ENCODE data around the gene HAUS3. TPM values are rescaled to one million over a fixed set of nuclear protein-coding genes. Genes with fewer than 3 reads are reported as not detected.

Gene HAUS3
- total and polyA plus RNA-seq, 2 of the 13 experiments (the other 11 are each of a cell fraction or from before 2014, with no cell fraction given): 3.9 to 12.6 TPM

- no TSS peak for BruUV-seq (replicated peaks)
- Histone ChIP-seq H3K79me2 (ENCODE audit: insufficient read depth, low read length) (peaks cover 1% of the 10 kb centered on the region), H3K4me2 (ENCODE audit: low read depth, low read length) (no peak overlapping the region), H2AFZ (ENCODE audit: low read length) (no peak overlapping the region), H3K4me3 (replicated peaks in 1 of 3; ENCODE audit: insufficient read depth in 1 of 3, low read depth in 2 of 3, low read length in 3 of 3) (no peak overlapping the region), H3K27me3 (ENCODE audit: control insufficient read depth in 1 of 2, insufficient read depth in 2 of 2, low read length in 2 of 2) (no peaks in the 10 kb centered on the region), H3K9me3 (ENCODE audit: low read length) (no peaks in the 10 kb centered on the region), H4K20me1 (ENCODE audit: insufficient read depth, low read length) (no peaks in the 10 kb centered on the region), H3K36me3 (replicated peaks in 1 of 2; ENCODE audit: control insufficient read depth in 1 of 2, insufficient read depth in 2 of 2, low read length in 2 of 2) (peaks cover 0 to 4% of the 10 kb centered on the region in 2 experiments; a peak in 2 of 5 replicates), H3K27ac (ENCODE audit: extremely low read length, insufficient read depth, low read length) (no peak overlapping the region), H3K9ac (ENCODE audit: insufficient read depth, low read depth, low read length) (no peak overlapping the region), H3K4me1 (ENCODE audit: insufficient read depth, low read length) (peaks cover 34% of the 10 kb centered on the region)
- in situ Hi-C loops (cut with HindIII; ENCODE audit: extremely low pct_ligation_motif_present, low pct_unique_long_range_greater_than_20kb): no loop called here
- intact Hi-C loops (cut with micrococcal nuclease; ENCODE audit: unreplicated experiment): loop anchor here (10.0 kb wide), 1 partner anchor 218 kb away; the partner anchor contains the start of gene RNF4
- DNase-seq (ENCODE audit: low spot score) (no peak), ATAC-seq (no peak), FAIRE-seq (no peak)
- ChIA-PET POLR2A (no interaction called here), CTCF (ENCODE audit: low intra/inter-chr PET ratio, low total read pairs) (no interaction called here)
- WGBS (ENCODE audit: low lambda C conversion rate): 84% methylated on average over 11 of the region's 19 CpGs
- TF ChIP-seq AGO1 (IDR thresholded peaks at IDR 0.05; ENCODE audit: low read depth, low read length, poor library complexity, severe bottlenecking) (peak; percentile 63), MAFG (CRISPR knock-in tag; IDR thresholded peaks at IDR 0.05) (no peak), ZHX1 (CRISPR knock-in tag; IDR thresholded peaks at IDR 0.05; ENCODE audit: low read depth) (no peak), ZNF484 (CRISPR knock-in tag; IDR thresholded peaks at IDR 0.05; ENCODE audit: borderline replicate concordance, low read depth) (no peak), RBM22 (optimal IDR thresholded peaks at IDR 0.05; ENCODE audit: low read length) (peak; percentile 10), POLR2G (IDR thresholded peaks at IDR 0.05; ENCODE audit: low read depth, low read length) (0 out of 2 replicates have a peak, but pooled peaks have one; percentile 15), AGO2 (optimal IDR thresholded peaks at IDR 0.05; ENCODE audit: low read depth, low read length) (peak; percentile 3), ZNF639 (CRISPR knock-in tag; conservative IDR thresholded peaks at IDR 0.05) (no peak)
Measured at GRCh38 chr4:2246384-2247127, 4.6 kb upstream of the HAUS3 start.

Measured in HepG2 (cell line).